A673 (cell line): ENCODE measurements around the gene TMEM108.

Experiments used
- CTCF ChIP-seq: fragments of 300-800, 200-600 bp; sonication (generic); conservative IDR thresholded peaks from 2 replicates; pipeline ENCODE4 v1.5.1; 2017; ENCODE audit warnings: low read depth, mild to moderate bottlenecking, antibody characterized with exemption, low read length, moderate library complexity, mixed read lengths
- EZH2 ChIP-seq: fragments of 200-600 bp; sonication (generic); IDR thresholded peaks from 2 replicates; pipeline ENCODE4 v1.6.1; 2017; ENCODE audit warnings: borderline replicate concordance, low read depth, mild to moderate bottlenecking, mixed read lengths, antibody characterized with exemption, low read length; ENCODE audit not compliant: poor library complexity, severe bottlenecking

DNA sequence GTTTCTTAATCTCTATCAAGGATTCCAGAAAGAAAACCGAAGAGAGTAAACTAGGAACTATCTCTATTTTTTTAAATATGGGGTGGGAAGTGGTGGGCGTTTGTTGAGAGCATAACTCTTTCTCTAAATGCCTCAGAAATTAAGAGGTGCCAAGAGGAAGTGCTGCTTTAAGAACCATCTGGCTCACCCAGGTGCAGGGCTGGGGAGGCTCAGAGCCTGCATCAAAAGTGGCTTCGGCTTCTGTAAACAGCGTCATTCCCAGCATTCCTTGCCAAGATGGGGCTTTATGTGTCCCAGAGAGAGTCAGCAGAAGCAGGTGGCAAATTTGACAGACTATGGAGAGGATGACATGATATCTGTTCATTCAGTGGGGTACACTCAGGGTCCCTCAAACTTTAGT, 238.4 kb downstream of the TMEM108 start:
- TF ChIP-seq CTCF = no peak
- no peak for TF ChIP-seq EZH2
